Suppressor macrophage (primary cell): ENCODE results near the gene SELENOI.
A peak's percentile ranks its signal among the peaks of the same experiment; 100 is the strongest.
"Not testable (repeated sequence)": the region's sequence is repeated elsewhere in the genome, so short reads cannot be mapped to it uniquely, and the experiment has no call there.

Experiments used
- DNase-seq, 4 experiments: peaks; one replicate each; pipeline ENCODE4 v3.0.0-alpha.2; 2020 to 2022
- total RNA-seq, 17 experiments: gene quantifications; one replicate each; lab custom pipeline; 2026; ENCODE audit warnings: mixed read lengths in 6 of 17, inconsistent platforms in 3 of 17; lab: John Stamatoyannopoulos, UW

Gene SELENOI, protein sequence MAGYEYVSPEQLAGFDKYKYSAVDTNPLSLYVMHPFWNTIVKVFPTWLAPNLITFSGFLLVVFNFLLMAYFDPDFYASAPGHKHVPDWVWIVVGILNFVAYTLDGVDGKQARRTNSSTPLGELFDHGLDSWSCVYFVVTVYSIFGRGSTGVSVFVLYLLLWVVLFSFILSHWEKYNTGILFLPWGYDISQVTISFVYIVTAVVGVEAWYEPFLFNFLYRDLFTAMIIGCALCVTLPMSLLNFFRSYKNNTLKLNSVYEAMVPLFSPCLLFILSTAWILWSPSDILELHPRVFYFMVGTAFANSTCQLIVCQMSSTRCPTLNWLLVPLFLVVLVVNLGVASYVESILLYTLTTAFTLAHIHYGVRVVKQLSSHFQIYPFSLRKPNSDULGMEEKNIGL
- 46.7 to 91.0 (median 74.7) reads per million in 17 experiments for total RNA-seq

DNA sequence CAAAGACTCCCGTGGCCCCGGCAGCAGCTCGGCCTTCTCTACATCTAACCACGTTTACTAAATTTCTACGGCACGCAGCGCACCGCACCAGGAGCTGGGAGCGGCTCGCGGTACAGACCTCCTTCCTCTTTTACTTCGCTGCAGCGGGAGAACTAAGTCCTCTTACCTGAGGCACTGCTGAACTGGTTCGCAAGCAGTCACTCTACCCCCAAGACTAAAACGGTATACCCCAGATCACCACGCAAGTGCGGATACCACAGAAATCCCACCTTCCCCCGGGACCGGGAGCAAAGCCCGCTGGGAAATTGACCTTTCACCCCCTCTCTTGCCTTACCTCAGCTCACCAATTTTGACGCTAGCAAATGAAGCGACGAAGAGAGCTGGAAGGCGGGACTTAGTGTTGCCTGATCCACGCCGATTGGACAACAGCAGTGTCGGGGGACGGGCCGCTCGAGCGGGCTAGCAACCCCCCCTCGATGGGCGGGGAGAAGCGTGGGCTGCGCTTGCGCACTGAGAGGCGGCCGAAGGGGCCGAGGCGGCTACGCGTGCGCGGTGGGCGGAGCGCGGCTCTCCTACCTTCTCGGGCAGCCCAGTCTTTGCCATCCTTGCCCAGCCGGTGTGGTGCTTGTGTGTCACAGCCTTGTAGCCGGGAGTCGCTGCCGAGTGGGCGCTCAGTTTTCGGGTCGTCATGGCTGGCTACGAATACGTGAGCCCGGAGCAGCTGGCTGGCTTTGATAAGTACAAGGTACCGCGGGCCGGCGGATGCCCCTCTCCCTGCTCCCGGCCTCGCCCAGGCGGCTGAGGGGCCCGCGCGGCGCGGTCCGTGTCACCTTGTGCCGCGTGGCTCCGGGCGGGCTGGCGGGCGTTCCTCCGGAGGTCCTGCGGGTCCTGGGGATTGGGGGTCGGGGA is at the start of gene SELENOI:
TSS of gene SELENOI (plus strand) at position 599 of the 909 bp plus-strand sequence. CDS start at position 689, 90 bp downstream.
- peak; percentile 99 to 100 (median 100) for DNase-seq

GRCh38 chr2:26297061-26297460 is 48.9 kb upstream of the SELENOI start:
- no peak for DNase-seq

GRCh38 chr2:26298286-26298637 is 47.7 kb upstream of the SELENOI start:
- peak in 1 of 4 experiments; percentile 7 for DNase-seq

DNA sequence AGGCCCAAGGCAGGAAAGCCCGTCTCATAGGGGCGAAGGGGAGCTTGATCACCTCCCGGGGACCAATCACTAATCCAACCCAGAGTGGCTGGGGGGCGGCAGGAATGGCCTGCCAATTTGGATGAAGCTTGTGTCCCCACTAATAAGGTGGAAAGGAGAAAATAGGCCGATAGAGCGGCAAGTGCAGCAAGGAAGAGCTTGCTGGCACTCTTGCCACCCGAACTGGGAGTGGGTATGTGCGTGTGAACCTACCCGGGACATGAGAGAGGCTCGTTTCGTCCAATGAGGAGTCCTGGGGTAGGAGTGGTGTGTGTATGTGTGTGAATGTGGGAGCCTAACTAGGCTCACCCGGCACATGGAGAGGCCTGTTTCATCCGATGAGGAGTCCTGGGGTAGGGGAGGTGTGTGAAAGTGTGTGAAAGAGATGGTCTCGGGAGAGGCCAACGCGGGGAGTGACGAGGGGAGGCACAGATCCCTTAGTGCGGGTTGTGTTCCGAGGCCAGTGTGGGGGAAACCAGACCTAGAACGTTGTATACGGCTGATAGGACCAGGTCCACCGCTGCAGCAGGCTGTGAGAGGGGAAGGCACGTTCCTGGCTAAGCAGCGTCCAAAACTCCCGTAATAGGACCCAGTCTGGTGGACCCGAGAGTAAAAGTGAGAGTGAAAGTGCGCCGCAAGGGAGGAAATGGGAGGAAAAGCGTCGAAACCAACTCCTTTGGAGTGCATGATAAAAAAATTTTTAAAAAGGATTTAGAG is 47.1 kb upstream of the SELENOI start:
- DNase-seq = peak; percentile 40 to 56 (median 52)

GRCh38 chr2:26299471-26300101 is 46.4 kb upstream of the SELENOI start:
- DNase-seq = peak; percentile 8 to 51 (median 36)

GRCh38 chr2:26300234-26300925 is 45.6 kb upstream of the SELENOI start:
- peak; percentile 33 to 65 (median 59) for DNase-seq

DNA sequence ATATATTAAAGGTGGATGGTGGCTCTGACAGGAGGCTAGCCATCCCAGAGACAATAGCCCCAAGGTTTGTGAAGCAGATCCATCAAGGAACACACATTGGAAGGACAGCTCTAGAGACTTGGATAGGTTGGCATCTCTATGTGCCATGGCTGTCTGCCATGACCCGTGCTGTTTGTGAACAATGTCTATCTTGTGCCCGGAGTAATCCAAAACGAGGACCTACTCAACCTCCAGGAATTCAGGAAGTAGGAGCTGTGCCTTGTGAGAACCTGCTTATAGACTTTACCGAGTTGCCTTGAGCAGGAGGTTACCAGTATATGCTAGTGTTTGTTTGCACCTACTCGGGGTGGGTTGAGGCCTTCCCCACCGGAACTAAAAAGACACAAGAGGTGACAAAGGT is 43.1 kb upstream of the SELENOI start:
- DNase-seq = no peak

GRCh38 chr2:26305094-26305493 is 40.8 kb upstream of the SELENOI start:
- DNase-seq = not testable (repeated sequence)

DNA sequence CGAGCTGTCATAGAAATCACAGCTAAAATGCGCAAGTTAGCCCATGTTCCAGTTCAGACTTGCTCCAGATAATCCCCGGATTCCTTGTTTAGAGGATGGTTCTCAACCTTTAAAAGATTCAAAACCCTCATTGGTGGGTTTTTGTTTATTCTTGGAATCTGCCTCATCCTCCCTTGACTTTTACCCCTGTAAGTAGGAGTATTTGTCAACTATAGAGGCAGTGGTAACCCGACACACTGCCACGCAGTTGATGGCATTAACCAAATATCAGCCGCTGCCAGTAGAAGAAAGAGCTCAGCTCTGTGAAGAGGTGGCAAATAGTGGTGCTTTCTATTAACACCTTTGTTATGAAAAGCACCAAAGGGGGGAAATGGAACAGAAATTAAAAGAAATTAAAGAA is 40.4 kb upstream of the SELENOI start:
- DNase-seq = no peak

- no peak for DNase-seq
Observed at GRCh38 chr2:26309921-26310320, 36.0 kb upstream of the SELENOI start.

DNA sequence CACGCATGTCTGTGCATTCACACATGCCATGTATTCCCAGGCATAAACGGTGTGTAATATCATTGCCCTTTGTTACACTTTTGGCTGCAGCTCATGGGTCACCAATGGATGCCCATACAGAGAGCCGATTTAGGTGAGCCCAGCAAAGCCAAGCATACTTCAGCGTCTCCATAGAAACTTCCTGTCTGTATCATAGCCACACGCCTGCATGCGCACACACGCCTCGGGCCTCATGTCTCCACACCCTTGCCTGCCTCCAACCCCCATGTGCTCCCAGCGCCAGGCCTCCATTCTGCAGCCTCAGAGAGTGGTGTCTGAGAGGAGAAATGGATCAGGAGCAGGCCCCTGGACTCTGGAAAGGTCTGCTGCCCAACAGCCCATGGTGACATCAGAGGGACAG is 33.5 kb upstream of the SELENOI start:
- no peak for DNase-seq

GRCh38 chr2:26313446-26313845 is 32.5 kb upstream of the SELENOI start:
- no peak for DNase-seq

GRCh38 chr2:26314243-26314642 is 31.7 kb upstream of the SELENOI start:
- no peak for DNase-seq

GRCh38 chr2:26316041-26316440 is 29.9 kb upstream of the SELENOI start:
- no peak for DNase-seq

DNA sequence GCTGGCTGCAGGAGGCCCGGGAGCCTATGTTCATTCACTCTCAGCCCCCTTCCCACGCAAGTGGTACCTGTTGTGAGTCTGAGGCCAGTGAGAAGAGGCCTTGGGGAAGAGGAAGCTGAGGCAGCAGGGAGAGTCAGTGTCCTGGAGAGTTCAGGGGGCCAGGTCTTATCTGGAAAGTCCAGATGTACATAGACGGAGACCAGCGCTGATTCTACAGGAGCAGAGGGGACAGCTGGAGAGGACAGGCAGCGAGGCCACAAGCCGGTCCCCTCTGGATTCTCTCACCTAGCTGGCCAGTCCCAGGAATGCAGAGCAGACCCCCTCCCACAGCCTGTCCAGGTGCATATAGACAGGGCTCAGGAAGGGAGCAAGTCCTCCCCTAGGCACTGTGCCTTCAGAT is 29.1 kb upstream of the SELENOI start:
- DNase-seq = no peak

DNA sequence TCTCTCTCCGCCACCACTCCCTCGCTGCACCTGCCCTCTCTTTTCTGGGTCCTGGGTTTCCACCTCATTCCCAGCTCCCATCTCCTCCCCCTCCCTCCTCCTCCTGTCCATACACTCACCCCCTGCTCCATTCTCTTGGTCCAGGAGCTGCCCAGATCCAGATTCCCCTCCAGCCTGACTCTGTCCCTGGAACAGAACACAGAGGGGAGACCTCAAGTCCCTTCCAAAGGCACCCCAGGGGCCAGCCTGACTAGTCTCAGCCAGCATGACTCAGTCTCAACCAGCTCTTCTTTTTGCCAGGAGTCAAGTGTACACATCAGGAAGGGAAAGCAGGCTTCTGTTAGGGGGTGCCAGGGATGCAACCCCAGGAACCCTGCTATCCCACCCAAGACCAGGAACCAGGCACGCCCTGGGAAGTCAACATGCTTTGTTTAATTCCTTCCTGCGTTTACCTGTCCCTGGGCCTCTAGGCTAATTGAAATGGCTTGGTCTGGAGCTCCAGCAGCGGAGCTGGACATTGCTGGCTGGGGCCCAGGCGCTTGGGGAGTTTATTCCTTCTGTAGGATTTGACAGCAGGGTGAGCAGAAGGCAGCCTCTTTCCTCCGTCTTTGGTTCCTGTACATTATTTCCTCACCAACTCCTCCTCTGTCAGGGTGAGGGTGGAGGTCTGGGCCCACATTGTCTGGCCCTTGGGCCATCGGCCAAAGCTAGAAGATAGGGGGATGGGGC is 28.4 kb upstream of the SELENOI start:
- no peak for DNase-seq

GRCh38 chr2:26318950-26319349 is 27.0 kb upstream of the SELENOI start:
- no peak for DNase-seq

- not testable (repeated sequence) for DNase-seq
Observed at GRCh38 chr2:26324479-26324878, 21.5 kb upstream of the SELENOI start.

DNA sequence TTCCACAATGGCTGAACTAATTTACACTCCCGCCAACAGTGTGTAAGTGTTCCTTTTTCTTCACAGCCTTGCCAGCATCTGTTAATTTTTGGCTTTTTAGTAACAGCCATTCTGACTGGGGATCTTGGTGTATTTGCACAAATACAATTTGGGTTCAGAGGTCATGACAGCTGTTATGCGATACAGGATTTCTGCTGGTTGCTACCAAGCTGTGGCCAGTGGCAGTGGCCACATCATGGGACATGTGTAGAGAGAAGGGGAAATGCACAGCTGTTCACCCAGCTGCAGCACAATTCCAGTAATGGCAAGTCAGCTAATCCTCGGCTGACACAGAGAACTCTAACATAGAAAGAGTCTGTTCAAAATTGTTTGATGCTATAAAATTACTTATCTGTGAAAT is 21.0 kb upstream of the SELENOI start:
- DNase-seq = peak; percentile 45 to 69 (median 60)

GRCh38 chr2:26325851-26326250 is 20.1 kb upstream of the SELENOI start:
- DNase-seq = no peak

DNA sequence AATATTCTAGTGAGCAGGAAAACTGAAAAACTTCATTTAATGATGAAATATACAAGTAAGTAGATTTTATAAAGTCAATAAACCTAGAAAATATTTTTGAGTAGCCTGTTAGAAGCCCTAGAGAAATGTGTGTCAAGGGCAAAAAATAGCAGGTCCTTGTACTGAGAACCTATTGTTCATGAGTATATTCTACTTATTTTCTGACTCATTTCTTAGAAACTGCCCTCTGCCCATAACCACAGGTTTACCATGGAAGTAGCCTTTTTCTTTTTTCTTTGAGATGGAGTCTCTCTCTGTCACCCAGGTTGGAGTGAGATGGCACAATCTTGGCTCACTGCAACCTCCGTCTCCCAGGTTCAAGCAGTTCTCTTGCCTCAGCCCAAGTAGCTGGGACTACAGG is 19.4 kb upstream of the SELENOI start:
- DNase-seq = no peak
